Transverse colon (tissue), 4 donors: Measurements from ENCODE around the gene WIZ. TPM values are rescaled to one million over a fixed set of nuclear protein-coding genes. Genes with fewer than 3 reads are reported as not detected.

Experiments used
- DNase-seq: peaks from one replicate; pipeline ENCODE4 v3.0.0-alpha.2; 2019
- H3K27ac ChIP-seq, 4 donors: fragments of 200-600 bp; sonication (generic); 2 replicates each; pipeline ENCODE4 v1.5.1; 2016 to 2018; ENCODE audit warnings: inconsistent platforms in 4 of 4
- H3K27me3 ChIP-seq: fragments of 200-600 bp; sonication (generic); 2 replicates; pipeline ENCODE4 v1.5.1; 2017; ENCODE audit warnings: inconsistent platforms
- H3K36me3 ChIP-seq, 4 donors: fragments of 200-600 bp; sonication (generic); 2 replicates each; pipeline ENCODE4 v1.5.1; 2017 to 2019; ENCODE audit warnings: inconsistent platforms in 4 of 4
- H3K4me1 ChIP-seq, 4 donors: fragments of 200-600 bp; sonication (generic); 2 replicates each; pipeline ENCODE4 v1.5.1; 2017 to 2020; ENCODE audit warnings: inconsistent platforms in 4 of 4
- H3K4me3 ChIP-seq, 4 donors: fragments of 200-600 bp; sonication (generic); 1 replicate in 1 of 4; 2 replicates in 3 of 4; pipeline versions ENCODE4 v1.5.1 to v1.6.1; 2017 to 2019; ENCODE audit warnings: inconsistent platforms in 4 of 4
- H3K9me3 ChIP-seq, 2 donors: fragments of 200-600 bp; sonication (generic); 2 replicates each; pipeline ENCODE4 v1.5.1; 2017 to 2019; ENCODE audit warnings: inconsistent platforms in 2 of 2
- CTCF ChIP-seq, 5 experiments: fragments of 200-600 bp in 3 of 5; fragments of 450-650 bp in 2 of 5; sonication (generic) in 3 of 5; IDR thresholded peaks; 1 replicate in 2 of 5; 2 replicates in 3 of 5; pipeline ENCODE4 v1.5.1; 2016 to 2017; ENCODE audit warnings: antibody characterized with exemption in 5 of 5, inconsistent platforms in 3 of 5, mild to moderate bottlenecking in 2 of 5, moderate library complexity in 1 of 5
- EP300 ChIP-seq: sonication (generic); formaldehyde crosslinking; IDR thresholded peaks from one replicate; pipeline ENCODE4 v1.6.1; 2017; ENCODE audit warnings: antibody characterized with exemption, low read depth
- POLR2A ChIP-seq: fragments of 450-650 bp; IDR thresholded peaks from one replicate; pipeline ENCODE4 v1.6.1; 2016; ENCODE audit warnings: antibody characterized with exemption, mild to moderate bottlenecking, moderate library complexity
- POLR2AphosphoS5 ChIP-seq, 3 donors: sonication (generic); formaldehyde crosslinking; IDR thresholded peaks; one replicate each; pipeline ENCODE4 v1.6.1; 2016; ENCODE audit warnings: antibody characterized with exemption in 3 of 3
- WGBS, 2 donors: methylation state at CpG; one replicate each; pipeline ENCODE4 v1.1.5; 2018; ENCODE audit warnings: low coverage in 1 of 2; 5-methylcytosine and 5-hydroxymethylcytosine counted together
- in situ Hi-C, 4 donors: fragments of 200-750 bp; cut with MboI; loops; one replicate each; pipeline versions ENCODE4 v1.15.0 to v1.15.1; 2017; ENCODE audit warnings: low sequenced_read_pairs in 3 of 4, low pct_ligation_motif_present in 1 of 4, low pct_unique_long_range_greater_than_20kb in 1 of 4
- intact Hi-C: fragments of 100-400 bp; cut with DNase I; formaldehyde crosslinking; loops from one replicate; pipeline ENCODE4 v1.15.1; 2023; ENCODE audit warnings: low total_unique reads
- total RNA-seq, 4 donors: library from RNA; depleted of rRNA; stranded (reverse); fragments of >200 nt; gene quantifications; one replicate each; pipeline ENCODE4 v1.1.0, GENCODE V29; 2016

Gene WIZ
- total RNA-seq, 4 donors from 2014 or later: 31.0 to 63.6 (median 42.0) TPM

- in situ Hi-C loops: no loop called here
- H3K36me3 ChIP-seq: peaks cover 0 to 55% (median 21%) of the 10 kb centered on the region in 4 donors
Observed at GRCh38 chr19:15394426-15394825, 55.3 kb downstream of the WIZ start.

GRCh38 chr19:15393963-15394362 is 55.8 kb downstream of the WIZ start:
- no peak overlapping the region for H3K27ac ChIP-seq
- DNase-seq: no peak
- in situ Hi-C loops: no loop called here
- H3K4me1 ChIP-seq: peaks cover 0 to 5% (median 0%) of the 10 kb centered on the region in 4 donors
- H3K27me3 ChIP-seq: no peaks in the 10 kb centered on the region
- no peak overlapping the region for H3K4me3 ChIP-seq
- peaks cover 0 to 50% (median 18%) of the 10 kb centered on the region in 4 donors for H3K36me3 ChIP-seq
- no peaks in the 10 kb centered on the region for H3K9me3 ChIP-seq
- intact Hi-C loops: no loop called here
- TF ChIP-seq EP300 (no peak), POLR2A (no peak), CTCF (IDR thresholded peaks at IDR 0.05) (no peak), POLR2AphosphoS5 (IDR thresholded peaks at IDR 0.05) (no peak)

More at GRCh38 chr19:15394426-15394825, 55.3 kb downstream of the WIZ start:
- no peak for TF ChIP-seq POLR2A
- TF ChIP-seq POLR2AphosphoS5 (IDR thresholded peaks at IDR 0.05): no peak
- H3K4me1 ChIP-seq: peaks cover 0 to 5% (median 0%) of the 10 kb centered on the region in 4 donors
- no peak overlapping the region for H3K4me3 ChIP-seq
- DNase-seq: no peak
- 90 to 100% methylated on average over 3 to 5 of the region's 5 CpGs for WGBS, 2 donors
- H3K9me3 ChIP-seq: no peaks in the 10 kb centered on the region
- intact Hi-C loops: no loop called here
- H3K27ac ChIP-seq: no peak overlapping the region
- H3K27me3 ChIP-seq: no peaks in the 10 kb centered on the region

- in situ Hi-C loops (no loop called here), intact Hi-C loops (no loop called here)
- H3K27me3 ChIP-seq: no peaks in the 10 kb centered on the region
- no peaks in the 10 kb centered on the region for H3K9me3 ChIP-seq
- H3K4me1 ChIP-seq: peaks cover 0 to 5% (median 0%) of the 10 kb centered on the region in 4 donors
- no peak overlapping the region for H3K27ac ChIP-seq
- no peak for DNase-seq
- no peak overlapping the region for H3K4me3 ChIP-seq
- TF ChIP-seq POLR2AphosphoS5 (IDR thresholded peaks at IDR 0.05): no peak
- TF ChIP-seq EP300: no peak
- TF ChIP-seq CTCF (IDR thresholded peaks at IDR 0.05): no peak
- no peak for TF ChIP-seq POLR2A
- peaks cover 0 to 22% (median 5%) of the 10 kb centered on the region in 4 donors for H3K36me3 ChIP-seq
- WGBS, 2 donors: 56 to 76% methylated on average over 2 of the region's 2 CpGs
Observed at GRCh38 chr19:15390814-15391213, 58.9 kb downstream of the WIZ start.

- Histone ChIP-seq H3K4me3 (no peak overlapping the region), H3K27ac (no peak overlapping the region), H3K4me1 (peaks cover 16 to 25% (median 20%) of the 10 kb centered on the region in 4 donors), H3K9me3 (no peaks in the 10 kb centered on the region), H3K36me3 (no peaks in the 10 kb centered on the region), H3K27me3 (no peaks in the 10 kb centered on the region)
- intact Hi-C loops: no loop called here
- DNase-seq: no peak
- TF ChIP-seq CTCF (IDR thresholded peaks at IDR 0.05) (no peak), EP300 (no peak), POLR2A (no peak), POLR2AphosphoS5 (IDR thresholded peaks at IDR 0.05) (no peak)
- in situ Hi-C loops: no loop called here
- WGBS, 2 donors: 83 to 96% methylated on average over 4 to 6 of the region's 6 CpGs
Observed at GRCh38 chr19:15381864-15382263, 67.9 kb downstream of the WIZ start.

- Histone ChIP-seq H3K9me3 (no peaks in the 10 kb centered on the region), H3K36me3 (no peaks in the 10 kb centered on the region), H3K27me3 (no peaks in the 10 kb centered on the region), H3K27ac (no peak overlapping the region), H3K4me3 (no peak overlapping the region), H3K4me1 (peaks cover 16 to 29% (median 25%) of the 10 kb centered on the region in 4 donors)
- in situ Hi-C loops (no loop called here), intact Hi-C loops (no loop called here)
- 81 to 89% methylated on average over 2 of the region's 2 CpGs for WGBS, 2 donors
- no peak for TF ChIP-seq POLR2AphosphoS5 (IDR thresholded peaks at IDR 0.05)
- TF ChIP-seq POLR2A: no peak
- no peak for TF ChIP-seq EP300
- TF ChIP-seq CTCF (IDR thresholded peaks at IDR 0.05): no peak
- no peak for DNase-seq
Observed at GRCh38 chr19:15381429-15381828, 68.3 kb downstream of the WIZ start.
